Uterus (tissue), 2 donors: Measurements from ENCODE around the gene TMEM229A.

Experiments
- CTCF ChIP-seq, 4 experiments: fragments of 200-600 bp in 2 of 4; fragments of 450-650 bp in 2 of 4; sonication (generic) in 2 of 4; IDR thresholded peaks; one replicate each; pipeline ENCODE4 v1.5.1; 2016 to 2019; ENCODE audit warnings: antibody characterized with exemption in 4 of 4, mild to moderate bottlenecking in 2 of 4, moderate library complexity in 1 of 4
- POLR2A ChIP-seq, 2 donors: fragments of 450-650 bp; IDR thresholded peaks; one replicate each; pipeline ENCODE4 v1.6.1; 2016; ENCODE audit warnings: antibody characterized with exemption in 2 of 2, mild to moderate bottlenecking in 1 of 2, moderate library complexity in 1 of 2

- no peak for TF ChIP-seq POLR2A (IDR thresholded peaks at IDR 0.05)
- no peak for TF ChIP-seq CTCF (IDR thresholded peaks at IDR 0.05)
Observed at GRCh38 chr7:124020060-124020459, 12.8 kb downstream of the TMEM229A start.
